Hepatic stellate cell (primary cell): ENCODE measurements around the gene PIPOX.

Source experiments
- DNase-seq: peaks from one replicate; pipeline ENCODE4 v3.0.0; 2011; ENCODE audit warnings: low spot score

PIPOX gene

DNA sequence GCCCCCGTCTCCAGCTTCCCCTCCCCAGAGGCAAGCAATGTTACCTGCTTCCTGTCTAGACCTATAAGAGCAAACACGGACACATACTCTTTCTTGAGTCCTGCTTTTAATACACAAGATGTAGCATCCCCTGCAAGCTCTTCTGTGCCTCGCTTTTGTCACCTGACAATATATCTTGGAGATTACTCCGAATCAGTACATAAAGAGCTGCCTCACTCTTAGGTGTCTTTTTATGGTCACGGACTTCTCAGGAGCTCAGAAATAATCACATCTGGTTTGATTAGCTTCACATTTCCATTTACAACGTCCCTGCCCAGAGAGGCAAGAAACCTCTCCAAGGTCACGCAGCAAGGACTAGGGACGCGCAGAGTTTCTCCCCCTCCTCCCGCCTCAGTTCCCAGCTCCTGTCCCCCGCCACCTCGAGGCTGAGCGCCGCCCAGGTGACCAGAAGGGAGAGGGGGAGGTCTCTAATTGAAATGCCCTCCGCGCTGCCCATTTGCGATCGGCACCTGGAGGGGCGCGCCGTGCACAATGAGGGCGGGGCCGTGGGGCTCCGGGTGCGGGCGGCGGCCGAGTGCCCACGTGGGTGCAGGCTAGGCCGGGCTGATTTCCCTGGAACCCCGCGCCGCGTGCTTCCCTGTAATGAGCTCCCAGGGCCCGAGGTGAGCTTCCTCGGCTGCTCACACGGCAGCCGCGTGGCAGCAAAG is 23.3 kb upstream of the PIPOX start:
- no peak for DNase-seq

DNA sequence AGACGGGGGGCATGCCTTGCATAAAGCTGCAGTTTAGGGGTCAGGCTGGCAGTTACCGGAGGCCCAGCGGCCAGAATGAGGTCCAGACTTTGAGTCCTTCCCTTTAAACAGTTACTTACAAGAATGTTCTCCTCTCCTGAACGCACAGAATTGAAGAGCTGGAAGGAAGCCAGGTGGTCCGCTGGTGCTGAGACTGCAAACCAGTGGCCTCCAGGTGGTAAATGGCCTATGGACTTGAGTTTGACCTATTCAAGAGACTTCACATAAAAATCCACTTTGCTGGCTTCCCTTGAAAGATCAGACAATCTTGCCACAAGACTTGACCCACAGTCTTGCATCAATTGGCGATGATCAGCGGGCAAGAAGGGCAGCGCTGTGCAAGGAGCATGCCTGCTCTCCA is 22.4 kb upstream of the PIPOX start:
- DNase-seq, result no peak

DNA sequence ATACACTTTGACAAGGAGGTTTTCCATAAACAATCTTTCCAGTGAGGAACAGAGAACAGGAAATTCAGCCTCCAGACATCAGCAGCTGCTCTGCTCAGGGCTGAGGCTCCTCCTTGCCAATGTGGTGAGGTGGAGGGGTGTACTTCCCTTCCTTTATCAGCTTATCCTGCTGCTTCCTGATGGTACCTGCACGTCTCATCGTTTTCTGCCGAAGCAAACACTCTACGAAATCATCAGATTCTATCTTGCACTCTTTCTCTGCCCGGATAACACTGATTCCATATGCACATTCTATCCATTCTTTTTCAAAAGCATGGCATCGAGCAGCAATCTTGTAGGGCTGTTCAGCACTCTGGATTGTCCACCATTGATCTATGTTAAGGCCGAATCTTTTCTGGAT is 21.7 kb upstream of the PIPOX start:
- DNase-seq, result no peak

DNA sequence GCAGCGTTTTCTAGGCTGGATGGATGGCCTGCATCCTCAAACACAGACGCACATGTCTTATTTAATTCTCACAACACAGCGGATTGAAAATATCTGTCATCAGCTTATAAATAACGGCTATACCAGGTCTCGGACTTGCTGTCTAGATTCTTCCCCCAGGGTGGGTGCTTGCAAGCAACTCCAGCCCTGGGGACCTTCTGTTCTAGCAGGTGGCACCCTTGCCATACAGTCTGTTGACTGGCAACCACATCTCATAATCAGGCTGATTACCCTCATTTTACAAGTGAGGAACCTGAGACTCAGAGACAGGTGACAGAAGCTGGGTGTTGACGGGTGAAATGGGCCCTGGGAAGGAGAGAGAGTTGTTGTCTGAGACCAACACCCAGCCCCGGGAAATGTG is 20.9 kb upstream of the PIPOX start:
- no peak for DNase-seq

DNA sequence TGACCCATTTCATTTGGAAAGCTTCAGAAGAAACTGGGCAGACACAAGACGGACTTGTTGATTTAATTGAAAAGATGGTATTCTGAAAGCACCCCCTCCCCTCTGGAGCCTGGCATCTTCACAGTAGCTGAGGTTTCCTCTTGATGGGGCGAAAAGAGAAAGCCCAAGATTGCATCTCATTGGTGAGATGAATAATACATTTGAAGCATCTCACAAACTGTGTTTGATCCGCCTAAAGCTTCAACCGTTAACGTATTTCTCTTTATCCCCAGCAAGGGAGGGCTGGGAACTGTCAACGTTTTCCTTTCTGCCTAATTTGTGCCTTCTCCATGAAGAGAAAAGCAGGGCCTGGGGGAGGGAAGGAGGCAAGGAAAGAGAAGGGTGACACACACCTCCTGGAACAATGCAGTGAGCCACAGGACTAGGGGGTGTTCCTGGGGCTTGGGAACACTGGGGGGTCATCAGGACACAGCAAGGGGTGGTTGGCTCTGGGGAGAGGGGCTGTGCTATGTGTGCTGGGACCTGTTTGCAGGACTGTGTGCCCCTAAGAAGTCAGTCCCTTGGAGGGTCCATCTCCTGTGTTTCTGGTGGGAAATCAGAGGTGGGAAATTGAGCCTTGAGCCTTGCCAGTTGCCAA is 18.5 kb upstream of the PIPOX start:
- DNase-seq, result no peak

DNA sequence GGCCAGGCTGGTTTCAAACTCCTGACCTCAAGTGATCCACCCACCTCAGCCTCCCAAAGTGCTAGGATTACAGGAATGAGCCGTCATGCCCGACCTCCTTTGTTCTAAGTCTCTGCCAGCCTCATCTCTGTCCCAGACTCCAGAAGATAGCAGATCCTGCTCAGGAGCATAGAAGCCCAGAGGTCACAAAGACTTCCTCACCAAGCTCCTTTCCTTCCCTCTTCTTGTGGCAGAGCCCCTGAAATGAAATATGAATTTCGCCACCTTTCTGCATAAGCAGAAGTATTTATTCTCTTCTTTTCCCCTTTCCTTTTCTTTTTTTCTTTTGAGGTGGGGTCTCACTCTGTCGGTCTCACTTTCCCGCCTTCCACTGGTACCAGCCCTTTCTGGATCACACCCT is 11.5 kb upstream of the PIPOX start:
- DNase-seq, result no peak

DNA sequence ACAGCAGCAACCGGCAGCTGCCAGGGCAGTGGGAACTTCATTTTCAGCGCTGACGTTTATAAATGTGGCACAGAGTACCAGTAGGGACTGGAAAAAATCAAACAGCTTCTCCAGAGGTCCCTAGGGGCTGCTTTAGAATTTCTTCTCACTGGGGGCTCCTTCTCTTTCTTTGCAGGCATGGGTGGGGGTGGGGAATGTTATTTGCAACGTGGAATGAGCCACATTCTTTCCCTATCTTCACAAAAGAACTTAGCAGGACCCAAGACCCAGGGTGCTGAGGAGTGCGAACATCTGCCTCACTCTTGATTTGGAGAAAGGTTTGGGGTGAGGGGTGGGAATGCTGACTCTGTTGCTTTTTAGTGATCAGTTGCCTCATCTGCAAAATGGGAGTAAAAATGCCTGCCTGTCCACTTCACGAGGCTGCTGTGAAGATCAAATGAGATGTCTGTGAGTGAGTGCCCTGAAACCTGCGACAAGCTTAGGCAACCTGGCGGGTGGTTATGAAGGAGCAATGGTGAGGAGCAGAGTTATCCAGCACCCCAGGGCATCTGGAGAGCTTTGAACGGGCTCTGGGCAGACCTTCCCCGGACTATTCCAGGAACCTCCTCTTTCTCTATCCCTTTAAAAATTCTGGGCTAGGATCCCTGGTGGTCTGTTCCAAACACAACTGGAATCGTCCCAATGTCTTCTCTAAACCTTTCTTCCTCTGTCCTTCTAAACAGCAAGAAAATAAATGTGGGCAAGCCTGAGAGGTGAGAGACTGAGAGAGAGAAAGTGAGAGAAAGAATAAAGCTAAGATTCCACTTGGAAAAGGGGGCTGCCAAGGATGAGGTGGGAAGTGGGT is 10.7 kb upstream of the PIPOX start:
- no peak for DNase-seq

DNA sequence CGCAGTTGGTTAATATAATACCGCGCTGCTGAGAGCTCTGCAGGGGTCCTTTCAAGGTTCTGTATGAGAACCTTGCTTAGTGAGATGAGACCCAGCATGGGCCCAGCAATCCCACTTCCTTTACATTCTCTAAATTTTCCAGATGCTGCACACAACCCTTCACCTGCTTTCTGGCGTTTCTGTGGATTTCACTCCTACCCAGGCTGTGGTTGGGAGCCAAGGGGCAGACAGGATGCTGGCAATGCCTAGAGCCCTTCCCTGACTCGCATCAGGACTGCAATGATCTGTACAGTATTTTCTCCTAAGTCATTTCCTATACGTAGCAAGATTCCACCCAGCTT is 10.1 kb upstream of the PIPOX start:
- DNase-seq, result no peak

DNA sequence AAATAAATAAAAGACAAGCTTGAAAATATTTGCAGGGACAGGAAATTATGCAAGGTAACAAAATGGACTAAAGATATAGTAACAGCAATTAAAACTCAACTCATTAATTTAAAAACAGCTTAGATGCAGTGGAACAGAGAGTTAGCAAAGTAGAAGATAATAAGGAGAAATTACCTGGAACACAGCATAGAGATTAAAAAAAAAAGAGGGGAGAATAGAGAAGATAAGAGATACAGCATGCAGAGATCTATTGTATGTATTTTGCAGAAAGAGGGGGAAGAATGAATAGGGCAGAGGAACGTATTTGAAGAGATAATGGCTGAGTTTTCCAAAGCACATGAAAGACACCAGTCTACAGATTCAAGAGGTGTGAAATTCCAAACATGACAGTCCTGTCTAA is 8.4 kb upstream of the PIPOX start:
- no peak for DNase-seq

DNA sequence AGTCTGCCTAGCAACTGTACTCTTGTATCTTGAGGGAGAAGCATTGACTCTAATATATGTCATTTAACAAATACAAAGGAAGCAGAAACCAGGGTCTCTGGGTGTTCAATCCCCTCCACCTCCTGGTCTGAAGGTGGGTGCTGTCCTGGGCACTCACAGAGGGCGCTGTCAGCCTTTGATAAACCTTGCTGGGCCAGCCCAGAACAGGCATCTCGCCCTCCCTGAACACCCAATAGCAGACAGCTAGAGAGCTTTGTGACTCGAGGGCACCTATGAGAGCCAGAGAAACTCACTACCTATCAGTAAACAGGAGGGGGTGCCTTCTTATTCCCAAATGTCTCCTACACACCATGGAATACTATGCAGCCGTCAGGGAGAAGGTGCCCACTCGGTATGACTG is 6.4 kb upstream of the PIPOX start:
- DNase-seq, result no peak

DNA sequence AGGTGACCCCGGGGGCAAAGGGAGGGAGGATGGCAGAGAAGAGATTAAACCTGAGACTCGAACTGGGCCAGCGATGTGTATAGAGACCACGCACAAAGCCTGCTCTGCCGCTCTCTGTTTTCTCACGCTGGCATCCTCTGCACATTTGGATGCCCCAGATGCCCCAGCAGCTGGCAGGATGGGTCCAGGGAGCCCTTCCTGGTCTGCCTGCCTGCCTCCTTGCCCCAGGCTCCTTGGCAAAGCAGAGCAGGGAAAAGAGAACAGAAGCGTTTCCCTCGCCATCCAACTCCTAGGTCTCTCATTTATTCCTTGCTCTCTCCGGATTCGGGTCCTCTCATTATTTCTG is 5.2 kb upstream of the PIPOX start:
- no peak for DNase-seq

DNA sequence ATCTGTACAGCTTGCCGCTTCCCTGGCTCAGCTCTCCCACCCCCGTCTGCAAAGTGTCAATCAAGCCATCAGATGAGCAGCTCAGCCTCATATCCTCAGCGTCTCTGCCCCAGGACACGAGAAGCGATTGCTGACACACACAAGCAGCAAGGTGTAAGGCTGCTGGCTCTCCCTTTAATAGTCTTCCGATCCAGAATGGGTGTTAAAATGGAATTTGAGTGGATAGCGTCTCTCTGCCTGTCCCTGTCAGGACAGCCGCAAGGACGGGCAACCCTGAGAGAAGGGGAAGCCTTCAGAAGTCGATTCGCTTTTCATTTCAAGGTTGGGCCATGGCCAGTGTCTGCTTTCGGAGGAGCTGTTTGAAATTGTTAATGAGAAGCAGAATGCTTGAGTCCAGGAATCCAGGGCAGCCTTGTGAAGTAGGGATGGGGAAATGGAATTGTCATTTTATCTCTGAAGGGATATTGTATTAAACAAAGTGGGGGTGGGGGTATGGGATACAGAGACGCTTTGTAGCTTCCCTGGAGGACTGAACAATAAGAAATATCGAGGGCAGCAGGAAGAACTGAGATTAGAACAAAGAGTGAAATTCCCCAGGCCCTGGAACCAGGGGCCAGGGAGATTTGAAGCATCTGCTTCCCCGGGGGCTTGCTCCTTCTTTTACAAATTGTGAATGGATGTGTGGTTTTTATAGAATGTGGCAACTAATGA is 4.7 kb upstream of the PIPOX start:
- no peak for DNase-seq

DNA sequence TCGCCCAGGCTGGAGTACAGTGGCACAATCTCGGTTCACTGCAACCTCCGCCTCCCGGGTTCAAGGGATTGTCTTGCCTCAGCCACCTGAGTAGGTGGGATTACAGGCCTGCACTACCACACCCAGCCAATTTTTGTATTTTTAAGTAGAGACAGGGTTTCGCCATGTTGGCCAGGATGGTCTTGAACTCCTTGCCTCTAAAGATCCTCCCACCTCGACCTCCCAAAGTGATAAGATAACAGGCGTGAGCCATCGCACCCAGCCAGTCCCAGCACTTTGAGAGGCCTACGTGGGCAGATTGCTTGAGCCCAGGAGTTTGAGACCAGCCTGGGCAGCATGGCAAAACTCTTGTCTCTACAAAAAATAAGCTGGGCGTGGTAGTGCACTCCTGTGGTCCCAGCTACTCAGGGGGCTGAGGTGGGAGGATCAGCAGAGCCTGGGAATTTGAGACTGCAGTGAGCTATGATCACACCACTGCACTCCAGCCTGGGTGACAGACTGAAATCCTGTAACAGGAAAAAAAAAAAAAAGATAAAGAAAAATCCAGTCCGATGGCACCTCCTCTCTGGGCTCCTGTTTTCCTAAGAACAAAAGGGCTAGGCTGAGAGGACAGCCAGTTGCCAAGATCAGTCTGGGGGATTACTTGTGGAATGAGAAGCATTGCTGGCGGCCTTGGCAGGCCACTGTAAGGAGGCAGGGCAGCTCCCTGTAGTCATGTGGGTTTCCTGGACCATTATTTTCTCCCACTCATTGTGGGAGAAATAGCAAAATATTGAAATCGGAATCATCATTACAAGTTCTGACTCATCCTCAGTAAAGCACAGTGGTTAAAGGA is 3.0 kb upstream of the PIPOX start:
- no peak for DNase-seq

DNA sequence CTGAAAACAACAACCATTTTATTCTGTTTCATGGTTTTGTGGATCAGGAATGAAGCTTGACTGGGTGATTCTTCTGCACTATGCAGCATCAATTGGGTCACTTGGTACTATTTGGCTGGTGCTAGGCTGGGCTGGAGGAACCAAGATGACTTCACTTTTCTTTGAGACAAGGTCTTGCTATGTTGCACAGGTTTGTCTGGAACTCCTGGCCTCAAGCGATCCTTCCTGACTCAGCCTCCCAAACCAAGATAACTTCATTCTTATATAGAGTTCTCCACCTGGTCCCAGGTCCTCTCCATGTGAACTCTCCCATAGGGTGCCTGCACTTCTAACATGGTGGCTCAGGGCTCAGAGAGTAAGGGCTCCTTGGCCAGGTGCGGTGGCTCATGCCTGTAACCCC is 1.9 kb upstream of the PIPOX start:
- no peak for DNase-seq

DNA sequence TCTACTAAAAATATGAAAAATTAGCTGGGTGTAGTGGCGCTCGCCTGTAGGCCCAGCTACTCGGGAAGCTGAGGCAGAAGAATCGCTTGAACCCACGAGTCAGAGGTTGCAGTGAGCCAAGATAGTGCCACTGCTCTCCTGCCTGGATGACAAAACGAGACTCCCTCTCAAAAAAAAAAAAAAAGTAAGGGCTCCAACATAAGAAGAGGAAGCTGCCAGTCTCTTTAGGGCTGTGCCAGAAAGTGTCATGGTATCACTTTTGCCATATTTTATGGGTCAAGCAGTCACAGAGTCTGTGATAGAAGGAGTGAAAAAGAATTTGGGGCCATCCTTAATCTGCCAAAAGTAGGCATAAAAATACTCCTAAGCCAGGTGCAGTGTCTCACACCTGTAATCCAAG is 1.4 kb upstream of the PIPOX start:
- no peak for DNase-seq

DNA sequence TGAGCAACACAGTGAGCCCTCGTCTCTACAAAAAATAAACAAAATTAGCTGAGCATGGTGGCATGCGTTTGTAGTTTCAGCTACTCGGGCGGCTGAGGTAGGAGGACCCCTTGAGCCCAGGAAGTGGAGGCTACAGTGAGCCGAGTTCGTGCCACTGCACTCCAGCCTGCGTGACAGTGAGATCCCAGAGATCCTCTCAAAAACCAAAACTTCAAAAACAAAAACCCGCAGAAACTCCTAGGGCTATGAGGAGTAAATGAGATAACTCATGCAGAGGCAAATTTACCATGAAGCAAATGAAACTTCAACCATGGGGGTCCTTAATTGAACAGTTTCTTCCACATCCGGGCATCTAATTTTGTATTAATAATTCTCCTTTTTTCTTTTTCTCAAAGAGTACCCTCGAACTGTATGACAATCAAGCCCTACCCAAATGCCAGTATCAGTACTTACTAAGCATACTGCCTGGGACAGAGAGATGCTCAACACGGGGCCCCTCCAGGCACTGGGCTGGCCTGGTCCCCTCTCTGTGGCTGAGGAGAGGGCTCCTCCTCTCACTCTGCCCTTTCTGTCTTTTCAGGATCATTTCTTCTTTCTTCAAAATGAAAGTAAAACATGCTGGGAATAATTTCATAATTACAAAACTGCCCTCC is 789 bp upstream of the PIPOX start:
- no peak for DNase-seq

DNA sequence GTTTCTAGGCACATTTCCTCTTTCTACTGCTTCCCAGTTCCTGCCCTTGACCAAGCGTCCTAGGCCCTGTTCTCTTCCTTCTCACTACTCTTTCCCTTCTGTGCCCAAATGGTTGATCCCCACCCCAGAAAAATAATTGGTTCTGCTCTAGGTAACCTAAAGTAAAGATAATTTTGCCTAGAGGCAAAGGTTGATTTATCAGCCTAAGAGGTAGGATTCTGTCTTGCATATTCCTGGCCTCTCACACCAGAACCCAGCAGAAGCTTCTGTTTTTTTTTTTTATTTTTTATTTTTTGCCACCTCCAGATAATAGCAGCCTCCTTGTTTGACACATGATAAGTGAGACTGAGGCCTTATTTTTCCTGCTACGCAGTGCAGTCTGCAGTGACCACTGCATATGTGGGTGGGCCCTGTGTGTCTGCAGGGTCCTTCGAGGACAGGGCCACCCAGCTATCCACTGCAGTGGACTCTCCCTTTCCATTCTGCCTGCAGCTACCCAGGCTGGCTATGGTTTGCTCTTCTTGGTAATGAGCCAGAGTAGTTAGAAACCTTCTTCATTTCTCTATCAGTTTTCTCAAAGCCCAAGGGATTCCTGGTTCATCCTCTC is 701 bp downstream of the PIPOX start:
- DNase-seq, result no peak

DNA sequence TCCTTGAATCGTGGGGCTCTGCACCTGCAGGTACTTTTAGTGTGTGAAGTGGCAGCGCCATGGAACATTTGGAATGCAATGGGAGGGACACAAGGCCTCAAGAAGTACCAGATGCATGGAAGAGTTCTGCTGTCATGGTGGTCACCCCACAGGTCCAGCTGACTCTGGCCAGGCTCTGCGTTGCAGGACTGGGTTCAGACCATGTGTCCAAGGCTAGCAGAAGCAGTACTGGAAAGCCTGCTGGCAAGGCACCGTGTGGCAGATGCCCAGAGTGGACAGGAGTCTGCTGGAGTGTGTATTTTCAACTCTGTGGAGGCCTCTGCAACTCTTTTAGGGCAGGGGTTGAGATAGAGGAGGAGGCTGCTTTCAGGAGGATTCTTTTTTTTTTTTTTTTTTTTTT is 2.1 kb downstream of the PIPOX start:
- no peak for DNase-seq

DNA sequence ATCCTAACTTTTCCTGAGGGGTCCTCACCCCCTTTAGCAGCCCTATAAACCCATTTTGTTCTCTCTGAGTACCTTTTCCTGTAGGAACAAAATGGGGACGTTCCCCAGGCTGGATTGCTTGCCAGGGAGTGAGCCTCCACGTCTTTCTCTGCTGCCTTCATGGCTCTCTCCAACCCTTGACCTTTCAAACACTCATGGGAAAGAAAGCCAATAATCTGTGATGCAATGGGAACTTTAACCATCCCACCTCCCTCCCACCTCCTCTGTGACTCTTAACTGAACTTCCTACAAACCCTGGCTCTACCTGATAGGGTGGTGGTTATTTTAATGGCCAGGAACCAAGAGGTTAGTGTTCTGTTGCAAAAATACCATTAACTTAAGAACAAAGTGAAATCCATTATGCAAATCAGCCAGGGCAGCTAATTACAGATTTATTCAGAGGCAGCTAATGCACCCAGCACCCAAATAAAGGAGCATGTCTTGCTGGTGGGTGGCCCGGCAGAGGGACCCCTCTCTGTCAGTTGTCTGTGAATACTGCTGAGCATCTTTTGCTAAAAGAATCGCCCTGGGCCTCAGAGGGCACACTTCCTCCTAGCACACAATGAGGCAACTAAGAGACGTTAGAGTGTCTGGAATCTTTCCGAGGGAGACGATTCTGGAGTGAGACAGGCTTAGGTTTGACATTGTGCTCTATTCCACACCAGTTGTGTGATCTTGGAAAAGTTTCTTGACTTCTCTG is 3.0 kb downstream of the PIPOX start:
- no peak for DNase-seq

DNA sequence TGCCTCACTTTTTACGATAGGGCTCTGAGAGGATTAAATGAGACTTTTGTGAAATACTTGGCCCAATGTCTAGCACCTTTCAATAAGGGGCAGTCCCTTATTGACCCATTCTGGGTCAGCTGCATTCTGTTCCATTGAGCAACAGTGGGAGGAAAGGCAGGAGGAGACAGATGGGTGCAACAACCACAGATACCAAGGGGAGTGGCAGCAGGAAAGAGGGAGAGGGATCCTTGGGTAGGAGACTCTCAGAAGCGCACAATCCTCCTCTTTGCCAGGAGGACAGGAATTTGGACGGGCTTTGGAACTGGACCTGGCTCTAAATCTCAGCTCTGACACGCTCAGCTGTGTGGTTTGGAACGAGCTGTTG is 3.5 kb downstream of the PIPOX start:
- no peak for DNase-seq
